ENCODE results near the gene MAPRE3.
"Not testable (repeated sequence)": the region's sequence is repeated elsewhere in the genome, so short reads cannot be mapped to it uniquely, and the experiment has no call there.

GRCh38 chr2:26923189-26923466 lies 47.3 kb upstream of the MAPRE3 start:
- TF ChIP-seq CTCF, POLR2A (IDR thresholded peaks at IDR 0.05): not testable (repeated sequence)

Measured in Peyer's patch (tissue), 4 donors.